Renal cortex interstitium (tissue), 11 donors: Measurements from ENCODE around the gene LRRC32. TPM values are rescaled to one million over a fixed set of nuclear protein-coding genes. Genes with fewer than 3 reads are reported as not detected.

Source experiments
- DNase-seq, 11 donors: peaks; one replicate each; pipeline ENCODE4 v3.0.0-alpha.2; 2013; ENCODE audit warnings: low read depth in 9 of 11, low spot score in 4 of 11; ENCODE audit errors: extremely low read depth in 1 of 11
- polyA plus RNA-seq, 3 donors: library from polyadenylated mRNA; unstranded; fragments of 120-200 nt; gene quantifications; one replicate each; pipeline ENCODE4 v1.2.1, GENCODE V29; 2013; ENCODE audit not compliant: insufficient read length in 3 of 3

LRRC32 gene
- polyA plus RNA-seq, 3 donors, result 58.5 to 65.6 (median 59.5) TPM

- DNase-seq, result no peak
Measured at GRCh38 chr11:76668362-76669155, 2.0 kb downstream of the LRRC32 start.

- DNase-seq, result no peak
Measured at GRCh38 chr11:76667856-76668255, 2.7 kb downstream of the LRRC32 start.

- no peak for DNase-seq
Measured at GRCh38 chr11:76667271-76667818, 3.2 kb downstream of the LRRC32 start.

- DNase-seq, result no peak
Measured at GRCh38 chr11:76666830-76667229, 3.7 kb downstream of the LRRC32 start.

- DNase-seq, result no peak
Measured at GRCh38 chr11:76666408-76666807, 4.1 kb downstream of the LRRC32 start.

- no peak for DNase-seq
Measured at GRCh38 chr11:76665921-76666351, 4.6 kb downstream of the LRRC32 start.

- no peak for DNase-seq
Measured at GRCh38 chr11:76665172-76665571, 5.4 kb downstream of the LRRC32 start.

GRCh38 chr11:76664578-76665061 is 5.9 kb downstream of the LRRC32 start:
- DNase-seq, result no peak

- no peak for DNase-seq
Measured at GRCh38 chr11:76663912-76664440, 6.6 kb downstream of the LRRC32 start.

GRCh38 chr11:76663486-76663810 is 7.1 kb downstream of the LRRC32 start:
- no peak for DNase-seq

GRCh38 chr11:76662656-76663485 is 7.7 kb downstream of the LRRC32 start:
- no peak for DNase-seq

- no peak for DNase-seq
Measured at GRCh38 chr11:76661834-76662434, 8.6 kb downstream of the LRRC32 start.

- DNase-seq, result no peak
Measured at GRCh38 chr11:76661306-76661751, 9.2 kb downstream of the LRRC32 start.

GRCh38 chr11:76660533-76661305 is 9.8 kb downstream of the LRRC32 start:
- no peak for DNase-seq

GRCh38 chr11:76659672-76660532 is 10.6 kb downstream of the LRRC32 start:
- no peak for DNase-seq

GRCh38 chr11:76658651-76659650 is 11.6 kb downstream of the LRRC32 start:
- DNase-seq, result no peak
